HG03354 (cell line): Measurements from ENCODE around the gene OCRL.

ENCODE experiments used
- ATAC-seq: cut with Tn5 transposase; IDR thresholded peaks from one replicate; pipeline ENCODE4 v1.9.1; 2021; ENCODE audit warnings: mild to moderate bottlenecking; ENCODE audit not compliant: unreplicated experiment, poor library complexity, severe bottlenecking

Gene OCRL

GRCh38 chrX:129622757-129623301 is 82.8 kb downstream of the OCRL start:
- ATAC-seq = no peak

GRCh38 chrX:129626026-129626425 is 86.0 kb downstream of the OCRL start:
- ATAC-seq = no peak

- ATAC-seq = no peak
Measured at GRCh38 chrX:129629837-129630236, 89.8 kb downstream of the OCRL start.

- no peak for ATAC-seq
Measured at GRCh38 chrX:129631849-129632248, 91.8 kb downstream of the OCRL start.

- ATAC-seq = no peak
Measured at GRCh38 chrX:129632443-129632842, 92.4 kb downstream of the OCRL start.

GRCh38 chrX:129634541-129634940 is 94.5 kb downstream of the OCRL start:
- ATAC-seq = no peak

- ATAC-seq = no peak
Measured at GRCh38 chrX:129636175-129636681, 96.2 kb downstream of the OCRL start.

- peak; percentile 90 for ATAC-seq
Measured at GRCh38 chrX:129637217-129638109, 97.4 kb downstream of the OCRL start.

- no peak for ATAC-seq
Measured at GRCh38 chrX:129638917-129639316, 98.9 kb downstream of the OCRL start.

GRCh38 chrX:129640737-129641136 is 100.7 kb downstream of the OCRL start:
- no peak for ATAC-seq

- ATAC-seq = no peak
Measured at GRCh38 chrX:129641469-129641868, 101.4 kb downstream of the OCRL start.

- no peak for ATAC-seq
Measured at GRCh38 chrX:129641941-129642340, 101.9 kb downstream of the OCRL start.
